Cardiac muscle cell (in vitro differentiated cells and primary cell): ENCODE measurements around the gene POLL. TPM values are rescaled to one million over a fixed set of nuclear protein-coding genes. Genes with fewer than 3 reads are reported as not detected.

Experiments
- DNase-seq, 2 donors: peaks; one replicate each; pipeline versions ENCODE4 v3.0.0 to v3.0.0-alpha.2; 2010 to 2017; ENCODE audit warnings: low read depth in 1 of 2, low spot score in 1 of 2
- H3K27ac ChIP-seq: fragments of 200-600 bp; sonication (generic); 2 replicates; pipeline ENCODE4 v1.5.1; 2016
- H3K27me3 ChIP-seq: fragments of 200-600 bp; sonication (generic); 2 replicates; pipeline ENCODE4 v1.6.0; 2016; ENCODE audit warnings: control low read depth
- H3K36me3 ChIP-seq: fragments of 200-600 bp; sonication (generic); 2 replicates; pipeline ENCODE4 v1.5.1; 2016; ENCODE audit warnings: control low read depth
- H3K4me1 ChIP-seq: fragments of 200-600 bp; sonication (generic); 2 replicates; pipeline ENCODE4 v1.8.1; 2017; ENCODE audit warnings: low read depth, mild to moderate bottlenecking, mixed run types
- H3K4me3 ChIP-seq: fragments of 200-600 bp; sonication (generic); 2 replicates; pipeline ENCODE4 v1.5.1; 2016; ENCODE audit warnings: mild to moderate bottlenecking
- H3K9me3 ChIP-seq: fragments of 200-600 bp; sonication (generic); 2 replicates; pipeline ENCODE4 v1.5.1; 2017; ENCODE audit warnings: low read depth, mild to moderate bottlenecking, control low read depth
- polyA plus RNA-seq: library from polyadenylated mRNA; unstranded; fragments of >200 nt; fragmentation: Nextera tagmentation; extraction: Ambion mirVana; gene quantifications from 2 replicates; pipeline ENCODE4 v1.2.1, GENCODE V29; 2016
- total RNA-seq: library from RNA; depleted of rRNA; stranded (reverse); fragments of >200 nt; gene quantifications from 2 replicates; pipeline ENCODE4 v1.2.3, GENCODE V29; 2016
- TF ChIP-seq, protein P1 (sequence below): IDR thresholded peaks from 2 replicates; pipeline ENCODE4 v1.5.1; 2012; ENCODE audit warnings: low read depth, mild to moderate bottlenecking, low read length

POLL gene
- total and polyA plus RNA-seq, 2 experiments from 2014 or later, result 27.6 to 41.7 TPM

DNA sequence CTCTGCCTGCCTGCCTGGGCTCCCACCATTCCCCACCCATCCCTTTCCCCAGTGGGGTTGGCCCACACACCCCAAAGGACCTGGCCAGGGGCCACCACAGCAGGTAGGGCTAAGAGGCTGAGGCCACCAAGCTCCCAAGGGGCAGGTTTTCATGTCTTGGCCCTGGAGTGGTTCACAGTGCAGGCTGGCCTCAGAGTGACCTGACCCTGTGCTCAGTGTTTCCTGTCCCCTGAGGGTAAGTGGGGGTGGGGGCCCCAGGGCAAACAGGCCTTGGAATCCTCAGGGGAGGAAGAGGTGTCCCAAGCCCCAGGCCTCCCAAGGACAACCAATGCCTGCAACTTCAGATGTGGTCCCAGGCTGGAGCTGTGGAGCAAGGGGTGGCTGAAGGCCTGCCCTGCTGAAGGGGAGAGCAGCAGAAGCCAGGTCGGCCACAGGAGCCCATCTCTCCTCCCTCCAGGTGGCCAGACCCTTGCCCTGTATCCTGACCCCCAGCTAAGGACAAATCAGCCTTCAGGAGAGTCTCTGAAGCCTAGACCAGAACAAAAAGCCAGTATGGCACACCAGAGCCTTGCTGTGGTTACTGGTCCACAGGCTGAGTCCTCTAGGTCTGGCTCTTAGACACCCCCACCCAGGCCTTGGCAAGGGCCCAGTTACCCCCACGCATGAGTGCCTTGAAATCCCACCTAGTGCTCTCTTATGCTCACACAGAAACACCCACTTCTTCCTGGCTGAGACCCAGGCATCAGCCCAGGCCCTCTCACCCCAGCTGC is 27.6 kb downstream of the POLL start:
- TF ChIP-seq, protein P1, sequence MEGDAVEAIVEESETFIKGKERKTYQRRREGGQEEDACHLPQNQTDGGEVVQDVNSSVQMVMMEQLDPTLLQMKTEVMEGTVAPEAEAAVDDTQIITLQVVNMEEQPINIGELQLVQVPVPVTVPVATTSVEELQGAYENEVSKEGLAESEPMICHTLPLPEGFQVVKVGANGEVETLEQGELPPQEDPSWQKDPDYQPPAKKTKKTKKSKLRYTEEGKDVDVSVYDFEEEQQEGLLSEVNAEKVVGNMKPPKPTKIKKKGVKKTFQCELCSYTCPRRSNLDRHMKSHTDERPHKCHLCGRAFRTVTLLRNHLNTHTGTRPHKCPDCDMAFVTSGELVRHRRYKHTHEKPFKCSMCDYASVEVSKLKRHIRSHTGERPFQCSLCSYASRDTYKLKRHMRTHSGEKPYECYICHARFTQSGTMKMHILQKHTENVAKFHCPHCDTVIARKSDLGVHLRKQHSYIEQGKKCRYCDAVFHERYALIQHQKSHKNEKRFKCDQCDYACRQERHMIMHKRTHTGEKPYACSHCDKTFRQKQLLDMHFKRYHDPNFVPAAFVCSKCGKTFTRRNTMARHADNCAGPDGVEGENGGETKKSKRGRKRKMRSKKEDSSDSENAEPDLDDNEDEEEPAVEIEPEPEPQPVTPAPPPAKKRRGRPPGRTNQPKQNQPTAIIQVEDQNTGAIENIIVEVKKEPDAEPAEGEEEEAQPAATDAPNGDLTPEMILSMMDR, result no peak
- no peak overlapping the region for H3K27ac ChIP-seq
- peak in 1 of 2 donors; percentile 23 for DNase-seq

DNA sequence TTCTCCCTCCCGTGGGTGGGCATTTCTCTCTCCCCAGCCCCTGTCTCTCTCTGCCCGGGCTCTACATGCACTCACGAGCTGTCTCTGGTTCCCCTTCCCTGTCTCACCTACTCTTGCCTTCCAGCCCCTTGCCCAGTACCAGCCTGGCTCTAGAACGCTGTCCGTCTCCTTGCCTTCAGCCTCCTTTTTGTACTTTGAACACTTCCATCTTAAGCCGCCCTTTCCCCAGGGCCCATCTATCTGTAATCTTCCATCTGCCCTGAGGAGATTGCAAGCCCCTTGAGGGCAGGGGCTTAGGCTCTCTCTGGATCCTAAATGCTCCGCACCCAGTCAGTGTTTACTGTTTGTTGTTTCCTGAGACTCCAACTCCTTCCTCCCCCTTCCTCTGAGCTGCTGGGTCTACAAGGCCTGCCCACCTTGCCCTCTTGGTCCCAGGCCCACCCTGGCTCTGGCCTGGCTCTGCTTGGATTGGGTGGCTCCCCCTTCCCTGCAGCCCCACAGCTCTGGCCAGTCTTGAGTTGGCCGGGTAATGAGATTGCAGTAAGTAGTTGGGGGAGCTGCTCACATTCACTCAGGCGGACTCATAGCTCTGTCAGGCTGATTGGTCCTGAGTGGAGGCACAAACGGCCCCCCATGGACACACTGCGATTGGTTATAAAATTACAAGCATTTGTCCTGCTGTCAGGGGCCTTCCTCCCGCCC is 28.3 kb downstream of the POLL start:
- no peaks in the 10 kb centered on the region for H3K27me3 ChIP-seq
- DNase-seq, result no peak
- no peaks in the 10 kb centered on the region for H3K9me3 ChIP-seq
- H3K27ac ChIP-seq, result no peak overlapping the region
- H3K36me3 ChIP-seq, result peaks cover 3% of the 10 kb centered on the region
- H3K4me3 ChIP-seq, result no peak overlapping the region
- TF ChIP-seq, protein P1, result no peak
- no peaks in the 10 kb centered on the region for H3K4me1 ChIP-seq

More for the DNA sequence above, 27.6 kb downstream of the POLL start:
- H3K4me1 ChIP-seq, result no peaks in the 10 kb centered on the region
- peaks cover 3% of the 10 kb centered on the region for H3K36me3 ChIP-seq
- no peaks in the 10 kb centered on the region for H3K27me3 ChIP-seq
- H3K9me3 ChIP-seq, result no peaks in the 10 kb centered on the region
- H3K4me3 ChIP-seq, result no peak overlapping the region

DNA sequence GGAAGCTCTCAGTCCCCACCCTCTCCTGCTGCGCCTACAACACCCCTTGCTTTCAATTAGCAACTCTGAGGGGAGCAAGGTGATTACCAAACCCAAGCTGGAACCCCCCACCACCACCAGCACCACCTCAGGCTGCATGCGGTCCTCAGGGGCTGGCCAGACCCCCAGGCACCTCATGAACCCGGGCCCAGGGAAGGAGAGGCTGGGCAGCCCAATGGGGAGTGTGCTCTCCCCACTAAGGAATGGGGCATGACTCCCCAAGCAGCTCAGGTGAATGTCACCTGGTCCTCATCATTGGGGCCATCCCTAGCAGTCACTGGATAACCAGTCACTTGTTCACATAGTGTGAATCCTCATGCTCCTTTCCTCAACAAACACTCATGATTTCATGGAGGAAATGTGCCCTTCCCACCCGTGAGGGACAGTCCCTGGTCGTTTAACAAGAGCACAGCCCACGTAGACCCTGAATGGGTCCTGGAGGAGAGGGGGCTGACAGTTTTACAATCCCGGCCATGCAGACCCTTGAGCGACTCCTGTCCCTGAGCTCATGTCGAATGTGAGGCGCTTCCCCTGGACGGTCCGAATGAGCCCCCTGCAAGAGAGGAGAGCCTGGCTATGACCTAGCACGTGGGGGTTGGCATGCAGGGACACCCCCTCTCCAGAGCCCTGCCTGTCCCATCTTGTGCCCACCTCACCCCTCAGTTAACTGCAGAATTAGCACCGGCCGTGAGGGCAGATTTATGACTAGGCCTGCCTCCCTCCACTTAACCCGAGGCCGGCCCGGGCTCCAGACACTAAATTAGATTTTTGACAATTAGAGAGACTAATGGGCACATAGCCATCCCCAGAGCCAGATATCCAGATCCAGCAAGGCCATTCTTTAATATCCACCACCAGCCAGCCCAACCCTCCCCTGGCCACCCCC is 29.1 kb downstream of the POLL start:
- Histone ChIP-seq H3K4me1 (no peaks in the 10 kb centered on the region), H3K27ac (no peak overlapping the region), H3K27me3 (no peaks in the 10 kb centered on the region), H3K4me3 (no peak overlapping the region), H3K36me3 (peaks cover 3% of the 10 kb centered on the region), H3K9me3 (no peaks in the 10 kb centered on the region)
- TF ChIP-seq, protein P1, result no peak
- no peak for DNase-seq

DNA sequence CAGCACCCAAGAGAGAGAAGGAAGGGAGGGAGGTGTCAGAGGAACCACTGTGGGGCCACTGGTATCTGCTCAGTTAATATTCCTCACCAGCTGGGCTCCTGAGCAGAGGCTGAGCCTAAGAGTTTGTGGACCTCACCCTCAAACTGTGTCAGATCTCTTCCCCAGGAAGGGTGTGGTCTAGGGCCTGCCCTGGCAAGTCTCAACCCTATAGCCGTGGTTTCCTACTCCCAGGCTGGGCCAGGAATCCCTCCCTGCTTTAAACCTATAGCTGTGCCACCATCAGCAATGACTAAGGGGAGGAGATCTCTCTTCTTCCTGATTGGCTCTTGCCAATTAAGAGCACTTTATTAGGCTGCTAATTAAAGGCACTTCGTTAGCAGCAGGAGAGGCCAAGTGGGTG is 29.9 kb downstream of the POLL start:
- Histone ChIP-seq H3K4me3 (no peak overlapping the region), H3K27ac (no peak overlapping the region), H3K9me3 (no peaks in the 10 kb centered on the region), H3K27me3 (no peaks in the 10 kb centered on the region), H3K36me3 (peaks cover 3% of the 10 kb centered on the region), H3K4me1 (no peaks in the 10 kb centered on the region)
- no peak for DNase-seq
- TF ChIP-seq, protein P1, result no peak

DNA sequence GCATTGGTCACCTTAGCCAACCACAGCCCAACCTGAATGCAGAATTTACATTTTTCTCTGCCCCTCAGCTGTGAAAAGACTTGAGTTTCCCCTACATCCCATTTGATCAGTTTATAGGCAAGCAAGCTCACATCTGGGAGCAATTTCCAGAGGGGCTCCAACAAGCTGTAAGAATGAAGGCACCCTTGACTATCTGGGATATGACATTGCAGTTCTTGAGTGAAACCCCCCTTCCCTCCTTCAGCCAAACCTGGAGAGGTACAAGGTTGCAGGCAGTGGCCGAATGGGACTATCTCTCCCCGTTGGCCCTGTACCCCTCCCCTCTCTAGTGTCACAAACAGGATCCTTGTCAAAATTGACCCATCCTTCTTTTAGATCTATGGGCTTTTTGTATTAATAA is 30.5 kb downstream of the POLL start:
- H3K27ac ChIP-seq, result no peak overlapping the region
- H3K4me3 ChIP-seq, result no peak overlapping the region
- DNase-seq, result no peak
- TF ChIP-seq, protein P1, result no peak
- no peaks in the 10 kb centered on the region for H3K9me3 ChIP-seq
- peaks cover 5% of the 10 kb centered on the region for H3K36me3 ChIP-seq
- no peaks in the 10 kb centered on the region for H3K4me1 ChIP-seq
- no peaks in the 10 kb centered on the region for H3K27me3 ChIP-seq
